H9 (cell line): ENCODE measurements around the gene POU3F3. TPM values are rescaled to one million over a fixed set of nuclear protein-coding genes. Genes with fewer than 3 reads are reported as not detected.

Source experiments
- DNase-seq: peaks from one replicate; pipeline ENCODE4 v3.0.0-alpha.2; 2017
- H2AFZ ChIP-seq: one replicate; pipeline ENCODE4 v1.6.1; 2013; ENCODE audit warnings: mild to moderate bottlenecking, low read length, control low read depth, moderate library complexity
- H2AK5ac ChIP-seq: 2 replicates; pipeline ENCODE4 v1.6.1; 2013; ENCODE audit warnings: low read length, control low read depth, mixed read lengths; ENCODE audit not compliant: insufficient read length
- H2BK120ac ChIP-seq: one replicate; pipeline ENCODE4 v1.6.1; 2013; ENCODE audit warnings: low read depth, mild to moderate bottlenecking, low read length, control low read depth, inconsistent platforms; ENCODE audit not compliant: poor library complexity, severe bottlenecking
- H2BK12ac ChIP-seq: 2 replicates; pipeline ENCODE4 v1.6.1; 2013; ENCODE audit warnings: low read length, control low read depth, mixed read lengths, low read depth; ENCODE audit not compliant: insufficient read length
- H2BK15ac ChIP-seq: 2 replicates; pipeline ENCODE4 v1.6.1; 2013; ENCODE audit warnings: low read depth, low read length, control low read depth
- H2BK20ac ChIP-seq: one replicate; pipeline ENCODE4 v1.6.1; 2013; ENCODE audit warnings: low read depth, mild to moderate bottlenecking, low read length, control low read depth, inconsistent platforms; ENCODE audit not compliant: poor library complexity, severe bottlenecking
- H2BK5ac ChIP-seq: 2 replicates; pipeline ENCODE4 v1.6.1; 2013; ENCODE audit warnings: low read length, control low read depth, mixed read lengths; ENCODE audit not compliant: insufficient read length
- H3K14ac ChIP-seq: 2 replicates; pipeline ENCODE4 v1.6.1; 2013; ENCODE audit warnings: low read length, control low read depth; ENCODE audit not compliant: insufficient read depth
- H3K18ac ChIP-seq: 2 replicates; pipeline ENCODE4 v1.6.1; 2013; ENCODE audit warnings: low read depth, mild to moderate bottlenecking, mixed read lengths, low read length, control low read depth; ENCODE audit not compliant: insufficient read length
- H3K23ac ChIP-seq: 2 replicates; pipeline ENCODE4 v1.6.1; 2013; ENCODE audit warnings: low read length, control low read depth, mixed read lengths, low read depth; ENCODE audit not compliant: insufficient read length
- H3K23me2 ChIP-seq: 2 replicates; pipeline ENCODE4 v1.6.1; 2013; ENCODE audit warnings: low read depth, mild to moderate bottlenecking, mixed read lengths, low read length, control low read depth; ENCODE audit not compliant: insufficient read length, poor library complexity, severe bottlenecking
- H3K27ac ChIP-seq: 2 replicates; pipeline ENCODE4 v1.5.1; 2013; ENCODE audit warnings: low read length, control low read depth, mixed read lengths, low read depth; ENCODE audit not compliant: insufficient read length
- H3K27me3 ChIP-seq: 2 replicates; pipeline ENCODE4 v1.6.1; 2013; ENCODE audit warnings: low read length, control low read depth, inconsistent platforms; ENCODE audit not compliant: insufficient read depth
- H3K4ac ChIP-seq: 2 replicates; pipeline ENCODE4 v1.6.1; 2013; ENCODE audit warnings: low read depth, mild to moderate bottlenecking, control low read depth, inconsistent platforms, low read length, moderate library complexity
- H3K4me1 ChIP-seq: 2 replicates; pipeline ENCODE4 v1.6.1; 2013; ENCODE audit warnings: low read length, control low read depth, inconsistent platforms; ENCODE audit not compliant: insufficient read depth
- H3K4me2 ChIP-seq: 2 replicates; pipeline ENCODE4 v1.6.1; 2013; ENCODE audit warnings: low read length, control low read depth, mixed read lengths; ENCODE audit not compliant: insufficient read length, insufficient read depth
- H3K56ac ChIP-seq: 2 replicates; pipeline ENCODE4 v1.6.1; 2013; ENCODE audit warnings: low read depth, mild to moderate bottlenecking, mixed read lengths, low read length, control low read depth; ENCODE audit not compliant: insufficient read length
- H3K79me1 ChIP-seq: 2 replicates; pipeline ENCODE4 v1.6.1; 2013; ENCODE audit warnings: low read depth, mild to moderate bottlenecking, moderate library complexity, low read length, control low read depth, inconsistent platforms; ENCODE audit not compliant: insufficient read depth, poor library complexity, severe bottlenecking
- H3K79me2 ChIP-seq: 2 replicates; pipeline ENCODE4 v1.6.1; 2013; ENCODE audit warnings: low read length, control low read depth, inconsistent platforms; ENCODE audit not compliant: insufficient read depth
- H3K9ac ChIP-seq: 2 replicates; pipeline ENCODE4 v1.6.1; 2013; ENCODE audit warnings: low read length, control low read depth, mixed read lengths; ENCODE audit not compliant: insufficient read length; ENCODE audit errors: extremely low read depth
- H3K9me3 ChIP-seq: one replicate; pipeline ENCODE4 v1.6.1; 2013; ENCODE audit warnings: low read depth, low read length, inconsistent platforms; ENCODE audit not compliant: control insufficient read depth
- H3T11ph ChIP-seq: one replicate; pipeline ENCODE4 v1.6.1; 2013; ENCODE audit warnings: mild to moderate bottlenecking, low read length, control low read depth, inconsistent platforms
- H4K20me1 ChIP-seq: one replicate; pipeline ENCODE4 v1.6.1; 2013; ENCODE audit not compliant: control insufficient read depth, insufficient read length, insufficient read depth
- H4K5ac ChIP-seq: 2 replicates; pipeline ENCODE4 v1.6.1; 2013; ENCODE audit warnings: low read depth, mild to moderate bottlenecking, mixed read lengths, low read length, control low read depth; ENCODE audit not compliant: insufficient read length
- H4K8ac ChIP-seq: replicated peaks from 2 replicates; pipeline ENCODE4 v1.6.1; 2013; ENCODE audit warnings: low read length, control low read depth, mixed read lengths, low read depth; ENCODE audit not compliant: insufficient read length
- H4K91ac ChIP-seq: 2 replicates; pipeline ENCODE4 v1.6.1; 2013; ENCODE audit warnings: low read depth, mild to moderate bottlenecking, moderate library complexity, mixed read lengths, low read length, control low read depth; ENCODE audit not compliant: insufficient read length
- H3K27ac Mint-ChIP-seq, 3 experiments: 2 replicates in 2 of 3; 3 replicates in 1 of 3; pipeline ENCODE4 v1.8.0; 2020 to 2021; ENCODE audit warnings: mixed read lengths in 3 of 3, mild to moderate bottlenecking in 1 of 3, moderate library complexity in 1 of 3
- H3K27me3 Mint-ChIP-seq: 2 replicates; pipeline ENCODE4 v1.8.0; 2021; ENCODE audit warnings: low read depth, mild to moderate bottlenecking, moderate library complexity, mixed read lengths
- H3K36me3 Mint-ChIP-seq, 3 experiments: 2 replicates in 2 of 3; 3 replicates in 1 of 3; pipeline ENCODE4 v1.8.0; 2020 to 2021; ENCODE audit warnings: low read depth in 3 of 3, mixed read lengths in 3 of 3; ENCODE audit not compliant: insufficient read depth in 1 of 3
- H3K4me1 Mint-ChIP-seq, 2 experiments: 2 replicates each; pipeline ENCODE4 v1.8.0; 2020; ENCODE audit warnings: mixed read lengths in 2 of 2
- H3K4me3 Mint-ChIP-seq, 2 experiments: 2 replicates in 1 of 2; 3 replicates in 1 of 2; pipeline ENCODE4 v1.8.0; 2020 to 2021; ENCODE audit warnings: mild to moderate bottlenecking in 2 of 2, mixed read lengths in 2 of 2, moderate library complexity in 1 of 2
- H3K9me3 Mint-ChIP-seq, 2 experiments: 2 replicates in 1 of 2; 3 replicates in 1 of 2; pipeline ENCODE4 v1.8.0; 2020; ENCODE audit warnings: mild to moderate bottlenecking in 2 of 2, mixed read lengths in 2 of 2, moderate library complexity in 1 of 2
- WGBS: extraction: QIAGEN DNeasy Blood & Tissue Kit; methylation state at CpG from one replicate; pipeline ENCODE4 v1.1.7; 2013; ENCODE audit warnings: missing lambda C conversion rate, low lambda C conversion rate, mixed read lengths; ENCODE audit not compliant: insufficient read length; ENCODE audit errors: extremely low coverage; 5-methylcytosine and 5-hydroxymethylcytosine counted together
- total RNA-seq: library from RNA; stranded (reverse); gene quantifications from 2 replicates; pipeline ENCODE4 v1.2.1, GENCODE V29; 2021
- TF ChIP-seq, protein P1 (sequence below): fragments of 200-600 bp; sonication (generic); conservative IDR thresholded peaks from 3 replicates; pipeline ENCODE4 v1.8.0; 2021; ENCODE audit warnings: antibody characterized with exemption, mild to moderate bottlenecking

Gene POU3F3
- total RNA-seq, 1 experiment from 2014 or later = not detected

DNA sequence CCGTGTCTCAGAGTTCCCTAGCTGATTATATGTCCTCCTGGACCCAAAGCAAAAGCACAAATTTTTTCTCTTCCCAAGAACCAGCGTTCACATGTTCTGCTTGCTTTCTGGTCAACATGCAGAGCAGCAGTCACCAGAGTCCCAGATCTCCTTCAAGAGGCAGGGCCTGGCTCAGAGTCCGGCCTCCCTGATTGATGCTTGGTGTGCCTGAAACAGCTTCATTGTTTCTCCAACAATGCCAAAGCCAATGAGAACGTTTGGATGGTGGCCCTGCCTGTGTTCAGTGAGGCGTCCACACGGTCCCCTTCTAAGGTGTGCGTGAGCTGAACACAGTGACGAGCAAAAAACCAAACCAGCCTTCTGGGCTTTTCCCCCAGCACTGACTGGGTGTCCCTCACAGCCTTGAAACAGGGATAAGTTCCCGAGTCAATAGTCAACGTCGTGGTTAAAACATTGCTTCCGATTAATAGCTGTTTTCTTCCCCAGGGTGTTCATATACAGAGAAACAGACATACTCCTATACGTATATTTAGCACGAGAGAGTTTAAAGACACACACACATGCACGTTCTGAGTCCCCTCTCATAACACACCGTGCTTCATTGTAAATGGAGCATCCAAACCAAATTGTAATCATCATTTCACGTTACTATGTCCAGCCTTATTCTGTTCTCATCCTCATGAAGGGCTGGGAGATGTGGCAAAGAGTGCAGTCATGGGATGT is 19.3 kb upstream of the POU3F3 start:
- no peak overlapping the region for H2AFZ ChIP-seq
- no peak overlapping the region for H4K8ac ChIP-seq
- Mint-ChIP-seq H3K4me3 (no peak overlapping the region), H3K36me3 (no peaks in the 10 kb centered on the region), H3K9me3 (no peaks in the 10 kb centered on the region), H3K27ac (no peak overlapping the region), H3K27me3 (peaks cover 14% of the 10 kb centered on the region), H3K4me1 (no peaks in the 10 kb centered on the region; a peak in 2 of 4 replicates)
- no peaks in the 10 kb centered on the region; the same call in 1 of the 2 replicates for H3K27me3 ChIP-seq
- no peak overlapping the region for H2BK120ac ChIP-seq
- TF ChIP-seq, protein P1, sequence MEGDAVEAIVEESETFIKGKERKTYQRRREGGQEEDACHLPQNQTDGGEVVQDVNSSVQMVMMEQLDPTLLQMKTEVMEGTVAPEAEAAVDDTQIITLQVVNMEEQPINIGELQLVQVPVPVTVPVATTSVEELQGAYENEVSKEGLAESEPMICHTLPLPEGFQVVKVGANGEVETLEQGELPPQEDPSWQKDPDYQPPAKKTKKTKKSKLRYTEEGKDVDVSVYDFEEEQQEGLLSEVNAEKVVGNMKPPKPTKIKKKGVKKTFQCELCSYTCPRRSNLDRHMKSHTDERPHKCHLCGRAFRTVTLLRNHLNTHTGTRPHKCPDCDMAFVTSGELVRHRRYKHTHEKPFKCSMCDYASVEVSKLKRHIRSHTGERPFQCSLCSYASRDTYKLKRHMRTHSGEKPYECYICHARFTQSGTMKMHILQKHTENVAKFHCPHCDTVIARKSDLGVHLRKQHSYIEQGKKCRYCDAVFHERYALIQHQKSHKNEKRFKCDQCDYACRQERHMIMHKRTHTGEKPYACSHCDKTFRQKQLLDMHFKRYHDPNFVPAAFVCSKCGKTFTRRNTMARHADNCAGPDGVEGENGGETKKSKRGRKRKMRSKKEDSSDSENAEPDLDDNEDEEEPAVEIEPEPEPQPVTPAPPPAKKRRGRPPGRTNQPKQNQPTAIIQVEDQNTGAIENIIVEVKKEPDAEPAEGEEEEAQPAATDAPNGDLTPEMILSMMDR = no peak
- no peak overlapping the region for H4K5ac ChIP-seq
- no peaks in the 10 kb centered on the region for H4K20me1 ChIP-seq
- no peak overlapping the region for H2BK20ac ChIP-seq
- no peak overlapping the region for H2BK15ac ChIP-seq
- H3K79me1 ChIP-seq = no peaks in the 10 kb centered on the region
- no CpG with 5 or more reads among the region's 17 CpGs for WGBS
- no peak overlapping the region for H2BK12ac ChIP-seq
- H3K23ac ChIP-seq = no peak overlapping the region
- H3K79me2 ChIP-seq = no peaks in the 10 kb centered on the region
- H4K91ac ChIP-seq = no peak overlapping the region
- no peak overlapping the region for H3K4me2 ChIP-seq
- no peaks in the 10 kb centered on the region for H3K23me2 ChIP-seq
- no peaks in the 10 kb centered on the region for H3K9me3 ChIP-seq
- no peak overlapping the region for H3K18ac ChIP-seq
- no peak overlapping the region for H3K4ac ChIP-seq
- no peak overlapping the region for H3K9ac ChIP-seq
- no peak overlapping the region for H2BK5ac ChIP-seq
- H3T11ph ChIP-seq = no peak overlapping the region
- H2AK5ac ChIP-seq = no peak overlapping the region
- H3K56ac ChIP-seq = no peak overlapping the region
- H3K27ac ChIP-seq = no peak overlapping the region
- H3K4me1 ChIP-seq = no peaks in the 10 kb centered on the region
- no peak for DNase-seq
- H3K14ac ChIP-seq = no peak overlapping the region
